Natural killer cell (primary cell): ENCODE results near the gene SEC31B. TPM values are rescaled to one million over a fixed set of nuclear protein-coding genes. Genes with fewer than 3 reads are reported as not detected.

Experiments used
- ATAC-seq, 3 donors: fragments of 150-1000 bp in 2 of 3; fragments of 200-7000 bp in 1 of 3; cut with Tn5 transposase; 1 replicate in 1 of 3; 2 replicates in 2 of 3; pipeline ENCODE4 v1.10.0; 2021; ENCODE audit warnings: mild to moderate bottlenecking in 2 of 3, moderate library complexity in 2 of 3
- DNase-seq, 2 donors: peaks; one replicate each; pipeline versions ENCODE4 v3.0.0 to v3.0.0-alpha.2; 2013 to 2021; ENCODE audit warnings: mixed read lengths in 1 of 2
- H3K27ac ChIP-seq: one replicate; pipeline ENCODE4 v1.5.1; 2013; ENCODE audit warnings: mild to moderate bottlenecking, low read length
- H3K27me3 ChIP-seq: one replicate; pipeline ENCODE4 v1.6.1; 2013; ENCODE audit warnings: low read length; ENCODE audit not compliant: control insufficient read depth, insufficient read depth
- H3K36me3 ChIP-seq: one replicate; pipeline ENCODE4 v1.6.1; 2013; ENCODE audit warnings: low read length; ENCODE audit not compliant: control insufficient read depth, insufficient read depth
- H3K4me1 ChIP-seq: one replicate; pipeline ENCODE4 v1.6.1; 2013; ENCODE audit warnings: low read length; ENCODE audit not compliant: control insufficient read depth, insufficient read depth
- H3K4me3 ChIP-seq: one replicate; pipeline ENCODE4 v1.5.1; 2013; ENCODE audit warnings: low read length
- H3K9me3 ChIP-seq: one replicate; pipeline ENCODE4 v1.6.1; 2013; ENCODE audit warnings: low read length; ENCODE audit not compliant: control insufficient read depth, insufficient read depth
- H3K27ac Mint-ChIP-seq, 2 donors: one replicate each; pipeline ENCODE4 v1.8.0; 2022; ENCODE audit warnings: mild to moderate bottlenecking in 2 of 2, mixed read lengths in 2 of 2, moderate library complexity in 1 of 2
- H3K27me3 Mint-ChIP-seq, 2 donors: one replicate each; pipeline ENCODE4 v1.8.0; 2022; ENCODE audit warnings: low read depth in 2 of 2, mixed read lengths in 2 of 2
- H3K36me3 Mint-ChIP-seq: one replicate; pipeline ENCODE4 v1.8.0; 2022; ENCODE audit warnings: mixed read lengths
- H3K4me1 Mint-ChIP-seq, 2 donors: one replicate each; pipeline ENCODE4 v1.8.0; 2022; ENCODE audit warnings: mixed read lengths in 2 of 2
- H3K4me3 Mint-ChIP-seq: one replicate; pipeline ENCODE4 v1.8.0; 2022; ENCODE audit warnings: mild to moderate bottlenecking, moderate library complexity, mixed read lengths
- H3K9me3 Mint-ChIP-seq, 2 donors: one replicate each; pipeline ENCODE4 v1.8.0; 2022; ENCODE audit warnings: mixed read lengths in 2 of 2
- CTCF ChIP-seq: fragments of 200-600 bp; IDR thresholded peaks from one replicate; pipeline ENCODE4 v1.8.0; 2022; ENCODE audit warnings: antibody characterized with exemption
- WGBS: methylation state at CpG from one replicate; pipeline ENCODE4 v1.1.7; 2013; ENCODE audit warnings: missing lambda C conversion rate; ENCODE audit not compliant: insufficient coverage; 5-methylcytosine and 5-hydroxymethylcytosine counted together
- intact Hi-C: fragments of 100-400 bp; cut with micrococcal nuclease; formaldehyde crosslinking; loops from one replicate; pipeline ENCODE4 v1.14.2; 2022
- total RNA-seq, 4 donors: library from RNA; stranded (reverse); fragments of 120-200 nt in 1 of 4; gene quantifications; one replicate each; pipeline versions ENCODE4 v1.2.3 to v1.2.4, GENCODE V29; 2013 to 2022

Gene SEC31B
- total RNA-seq, 3 donors from 2014 or later (not counting 1 experiment from before 2014, with no cell fraction given): 32.6 to 38.6 (median 38.1) TPM

- H3K27me3 Mint-ChIP-seq: no peaks in the 10 kb centered on the region
- no peaks in the 10 kb centered on the region for H3K27me3 ChIP-seq
- 27% methylated on average over 7 of the region's 7 CpGs for WGBS
- H3K4me3 ChIP-seq: no peak overlapping the region
- H3K9me3 ChIP-seq: no peaks in the 10 kb centered on the region
- H3K27ac Mint-ChIP-seq: peak overlapping the region in 1 of 2 donors; percentile 79
- peak; percentile 37 to 88 for DNase-seq
- no peaks in the 10 kb centered on the region for H3K36me3 Mint-ChIP-seq
- H3K4me3 Mint-ChIP-seq: peak overlapping the region; percentile 70
- H3K9me3 Mint-ChIP-seq: no peaks in the 10 kb centered on the region
- peak; percentile 83 to 84 (median 84) for ATAC-seq
- H3K4me1 ChIP-seq: peaks cover 31% of the 10 kb centered on the region
- intact Hi-C loops: no loop called here
- peaks cover 11% of the 10 kb centered on the region for H3K36me3 ChIP-seq
- H3K4me1 Mint-ChIP-seq: peaks cover 44 to 48% of the 10 kb centered on the region in 2 donors
- TF ChIP-seq CTCF: no peak
- H3K27ac ChIP-seq: peak overlapping the region; percentile 15
Observed at GRCh38 chr10:100510533-100511308, 8.9 kb downstream of the SEC31B start.

- no peak overlapping the region for H3K27ac ChIP-seq
- H3K9me3 ChIP-seq: no peaks in the 10 kb centered on the region
- no peaks in the 10 kb centered on the region for H3K27me3 ChIP-seq
- no peak for TF ChIP-seq CTCF
- Mint-ChIP-seq H3K27me3 (no peaks in the 10 kb centered on the region), H3K27ac (peak overlapping the region in 1 of 2 donors; percentile 6), H3K9me3 (no peaks in the 10 kb centered on the region), H3K4me3 (peak overlapping the region; percentile 45), H3K36me3 (no peaks in the 10 kb centered on the region), H3K4me1 (peaks cover 44 to 48% of the 10 kb centered on the region in 2 donors)
- ATAC-seq: no peak
- 40% methylated on average over 6 of the region's 8 CpGs for WGBS
- DNase-seq: peak in 1 of 2 donors; percentile 54
- H3K4me1 ChIP-seq: peaks cover 31% of the 10 kb centered on the region
- H3K36me3 ChIP-seq: peaks cover 18% of the 10 kb centered on the region
- H3K4me3 ChIP-seq: no peak overlapping the region
- intact Hi-C loops: no loop called here
Observed at GRCh38 chr10:100509241-100509840, 10.3 kb downstream of the SEC31B start.

DNA sequence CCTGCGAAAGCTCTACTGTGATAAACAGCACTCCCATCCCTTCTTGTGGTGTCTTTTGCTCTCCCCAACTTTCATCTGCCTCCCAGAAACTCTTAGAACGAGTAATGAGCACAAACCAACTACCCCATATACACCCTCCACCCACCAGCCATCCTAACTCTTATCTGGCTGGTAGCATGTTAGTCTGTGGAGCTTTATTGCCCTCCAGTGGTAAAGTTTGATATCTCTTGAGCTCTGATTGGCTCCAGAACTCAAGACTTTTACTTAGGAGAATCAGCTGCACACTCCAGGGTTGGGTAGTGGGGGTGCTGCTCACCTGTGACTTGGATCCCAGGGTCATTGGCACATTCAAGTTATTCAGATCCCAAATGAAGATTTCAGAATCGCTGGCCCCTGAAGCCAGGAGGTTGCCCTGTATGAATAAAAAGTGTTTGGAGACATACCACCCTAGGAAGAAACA lies 10.9 kb downstream of the SEC31B start:
- Histone ChIP-seq H3K27ac (peak overlapping the region; percentile 1), H3K36me3 (peaks cover 20% of the 10 kb centered on the region), H3K4me3 (no peak overlapping the region), H3K27me3 (no peaks in the 10 kb centered on the region), H3K4me1 (peaks cover 31% of the 10 kb centered on the region), H3K9me3 (no peaks in the 10 kb centered on the region)
- H3K9me3 Mint-ChIP-seq: no peaks in the 10 kb centered on the region
- H3K4me1 Mint-ChIP-seq: peaks cover 44 to 48% of the 10 kb centered on the region in 2 donors
- intact Hi-C loops: loop anchor here (1.0 kb wide), 3 partner anchors 27 to 170 kb away; no protein-coding TSS in a partner anchor
- peak overlapping the region; percentile 45 for H3K4me3 Mint-ChIP-seq
- peak; percentile 62 to 65 (median 62) for ATAC-seq
- peak overlapping the region in 1 of 2 donors; percentile 6 for H3K27ac Mint-ChIP-seq
- H3K36me3 Mint-ChIP-seq: no peaks in the 10 kb centered on the region
- 57% methylated on average over 3 of the region's 3 CpGs for WGBS
- DNase-seq: peak in 1 of 2 donors; percentile 85
- peak; percentile 60 for TF ChIP-seq CTCF
- H3K27me3 Mint-ChIP-seq: no peaks in the 10 kb centered on the region
